Measurements from ENCODE around the gene NR1I2. TPM values are rescaled to one million over a fixed set of nuclear protein-coding genes. Genes with fewer than 3 reads are reported as not detected.

The NR1I2 gene
- polyA plus RNA-seq, 2 of the 4 experiments (the other 2 are of a cell fraction): not detected

DNA sequence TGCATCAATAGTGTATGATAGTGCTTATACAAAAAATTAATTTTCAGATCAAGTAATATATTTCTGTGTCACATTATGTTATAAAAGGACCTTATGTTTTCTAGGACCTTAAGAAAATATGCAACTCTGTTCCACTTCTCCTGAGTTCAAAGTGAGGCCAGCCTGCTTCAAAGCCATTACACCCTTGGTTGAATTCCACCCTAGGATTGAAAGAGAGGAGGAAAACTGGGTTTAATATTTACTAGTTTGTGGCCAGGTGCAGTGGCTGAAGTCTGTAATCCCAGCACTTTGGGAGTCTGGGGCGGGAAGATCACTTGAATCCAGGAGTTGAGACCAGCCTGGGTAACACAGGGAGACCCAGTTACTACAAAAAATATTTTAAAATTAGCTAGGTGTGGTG is 32.9 kb upstream of the NR1I2 start (continued):
- TF ChIP-seq, protein P1, sequence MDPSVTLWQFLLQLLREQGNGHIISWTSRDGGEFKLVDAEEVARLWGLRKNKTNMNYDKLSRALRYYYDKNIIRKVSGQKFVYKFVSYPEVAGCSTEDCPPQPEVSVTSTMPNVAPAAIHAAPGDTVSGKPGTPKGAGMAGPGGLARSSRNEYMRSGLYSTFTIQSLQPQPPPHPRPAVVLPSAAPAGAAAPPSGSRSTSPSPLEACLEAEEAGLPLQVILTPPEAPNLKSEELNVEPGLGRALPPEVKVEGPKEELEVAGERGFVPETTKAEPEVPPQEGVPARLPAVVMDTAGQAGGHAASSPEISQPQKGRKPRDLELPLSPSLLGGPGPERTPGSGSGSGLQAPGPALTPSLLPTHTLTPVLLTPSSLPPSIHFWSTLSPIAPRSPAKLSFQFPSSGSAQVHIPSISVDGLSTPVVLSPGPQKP (IDR thresholded peaks at IDR 0.05; ENCODE audit: low read depth, low read length): no peak
- TF ChIP-seq, protein P2, sequence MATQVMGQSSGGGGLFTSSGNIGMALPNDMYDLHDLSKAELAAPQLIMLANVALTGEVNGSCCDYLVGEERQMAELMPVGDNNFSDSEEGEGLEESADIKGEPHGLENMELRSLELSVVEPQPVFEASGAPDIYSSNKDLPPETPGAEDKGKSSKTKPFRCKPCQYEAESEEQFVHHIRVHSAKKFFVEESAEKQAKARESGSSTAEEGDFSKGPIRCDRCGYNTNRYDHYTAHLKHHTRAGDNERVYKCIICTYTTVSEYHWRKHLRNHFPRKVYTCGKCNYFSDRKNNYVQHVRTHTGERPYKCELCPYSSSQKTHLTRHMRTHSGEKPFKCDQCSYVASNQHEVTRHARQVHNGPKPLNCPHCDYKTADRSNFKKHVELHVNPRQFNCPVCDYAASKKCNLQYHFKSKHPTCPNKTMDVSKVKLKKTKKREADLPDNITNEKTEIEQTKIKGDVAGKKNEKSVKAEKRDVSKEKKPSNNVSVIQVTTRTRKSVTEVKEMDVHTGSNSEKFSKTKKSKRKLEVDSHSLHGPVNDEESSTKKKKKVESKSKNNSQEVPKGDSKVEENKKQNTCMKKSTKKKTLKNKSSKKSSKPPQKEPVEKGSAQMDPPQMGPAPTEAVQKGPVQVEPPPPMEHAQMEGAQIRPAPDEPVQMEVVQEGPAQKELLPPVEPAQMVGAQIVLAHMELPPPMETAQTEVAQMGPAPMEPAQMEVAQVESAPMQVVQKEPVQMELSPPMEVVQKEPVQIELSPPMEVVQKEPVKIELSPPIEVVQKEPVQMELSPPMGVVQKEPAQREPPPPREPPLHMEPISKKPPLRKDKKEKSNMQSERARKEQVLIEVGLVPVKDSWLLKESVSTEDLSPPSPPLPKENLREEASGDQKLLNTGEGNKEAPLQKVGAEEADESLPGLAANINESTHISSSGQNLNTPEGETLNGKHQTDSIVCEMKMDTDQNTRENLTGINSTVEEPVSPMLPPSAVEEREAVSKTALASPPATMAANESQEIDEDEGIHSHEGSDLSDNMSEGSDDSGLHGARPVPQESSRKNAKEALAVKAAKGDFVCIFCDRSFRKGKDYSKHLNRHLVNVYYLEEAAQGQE (IDR thresholded peaks at IDR 0.05): no peak
- TF ChIP-seq TP53 (CRISPR knock-in tag; IDR thresholded peaks at IDR 0.05) (no peak), JUN (IDR thresholded peaks at IDR 0.05) (no peak), SMC3 (IDR thresholded peaks at IDR 0.05) (no peak), RAD21 (conservative IDR thresholded peaks at IDR 0.05 in 1 of 2, IDR thresholded peaks at IDR 0.05 in 1 of 2) (no peak), EHMT2 (IDR thresholded peaks at IDR 0.05; ENCODE audit: low read depth) (no peak), NR3C1 (IDR thresholded peaks at IDR 0.05) (no peak)

DNA sequence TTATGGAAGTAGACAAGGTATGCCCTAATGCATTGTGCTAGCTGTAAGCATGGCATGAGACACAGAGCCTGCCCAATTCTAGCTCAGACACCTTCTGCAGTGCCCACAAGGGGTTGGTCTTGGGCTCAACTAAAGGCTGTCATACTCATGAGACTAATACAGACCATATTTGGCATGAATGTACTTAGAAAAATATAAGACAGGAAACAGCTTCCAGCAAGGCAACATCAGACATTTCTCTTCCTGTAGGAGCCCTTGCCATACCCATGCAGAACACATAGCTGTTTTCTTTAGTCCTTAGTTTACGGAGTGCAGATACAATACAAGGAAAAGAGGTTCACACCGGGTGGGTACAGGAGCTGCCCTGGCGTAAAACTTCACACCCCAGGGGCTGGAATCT is 30.5 kb upstream of the NR1I2 start:
- TF ChIP-seq POLR2AphosphoS2 (conservative IDR thresholded peaks at IDR 0.05; ENCODE audit: low read length) (no peak), RAD21 (conservative IDR thresholded peaks at IDR 0.05 in 1 of 2, IDR thresholded peaks at IDR 0.05 in 1 of 2) (no peak), FOSL2 (IDR thresholded peaks at IDR 0.05) (no peak), FOSL2 (CRISPR knock-in tag; IDR thresholded peaks at IDR 0.05) (no peak), CEBPB (IDR thresholded peaks at IDR 0.05) (no peak), TP53 (CRISPR knock-in tag; IDR thresholded peaks at IDR 0.05) (no peak), SREBF2 (IDR thresholded peaks at IDR 0.05) (no peak), POLR2A (IDR thresholded peaks at IDR 0.05; ENCODE audit: low read length) (no peak), HEYL (CRISPR knock-in tag; IDR thresholded peaks at IDR 0.05) (no peak), KDM1A (IDR thresholded peaks at IDR 0.05; ENCODE audit: low read depth) (no peak), ZSCAN20 (CRISPR knock-in tag; IDR thresholded peaks at IDR 0.05) (no peak), RNF2 (IDR thresholded peaks at IDR 0.05; ENCODE audit: borderline replicate concordance, low read depth) (no peak), TFCP2L1 (CRISPR knock-in tag; IDR thresholded peaks at IDR 0.05) (no peak), GATA3 (IDR thresholded peaks at IDR 0.05; ENCODE audit: borderline replicate concordance) (no peak), SMC3 (IDR thresholded peaks at IDR 0.05) (no peak), CHD2 (IDR thresholded peaks at IDR 0.05; ENCODE audit: low read length, partially characterized antibody) (no peak), FOSB (CRISPR knock-in tag; IDR thresholded peaks at IDR 0.05) (no peak), HOXB5 (CRISPR knock-in tag; IDR thresholded peaks at IDR 0.05) (no peak), ESRRA (IDR thresholded peaks at IDR 0.05; ENCODE audit: borderline replicate concordance, low read length) (no peak)
- TF ChIP-seq, protein P3, sequence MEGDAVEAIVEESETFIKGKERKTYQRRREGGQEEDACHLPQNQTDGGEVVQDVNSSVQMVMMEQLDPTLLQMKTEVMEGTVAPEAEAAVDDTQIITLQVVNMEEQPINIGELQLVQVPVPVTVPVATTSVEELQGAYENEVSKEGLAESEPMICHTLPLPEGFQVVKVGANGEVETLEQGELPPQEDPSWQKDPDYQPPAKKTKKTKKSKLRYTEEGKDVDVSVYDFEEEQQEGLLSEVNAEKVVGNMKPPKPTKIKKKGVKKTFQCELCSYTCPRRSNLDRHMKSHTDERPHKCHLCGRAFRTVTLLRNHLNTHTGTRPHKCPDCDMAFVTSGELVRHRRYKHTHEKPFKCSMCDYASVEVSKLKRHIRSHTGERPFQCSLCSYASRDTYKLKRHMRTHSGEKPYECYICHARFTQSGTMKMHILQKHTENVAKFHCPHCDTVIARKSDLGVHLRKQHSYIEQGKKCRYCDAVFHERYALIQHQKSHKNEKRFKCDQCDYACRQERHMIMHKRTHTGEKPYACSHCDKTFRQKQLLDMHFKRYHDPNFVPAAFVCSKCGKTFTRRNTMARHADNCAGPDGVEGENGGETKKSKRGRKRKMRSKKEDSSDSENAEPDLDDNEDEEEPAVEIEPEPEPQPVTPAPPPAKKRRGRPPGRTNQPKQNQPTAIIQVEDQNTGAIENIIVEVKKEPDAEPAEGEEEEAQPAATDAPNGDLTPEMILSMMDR (IDR thresholded peaks at IDR 0.05): no peak
- Histone ChIP-seq H3K4me3 (no peak overlapping the region), H3K9me3 (peaks cover 23% of the 10 kb centered on the region), H3K4me1 (no peaks in the 10 kb centered on the region), H3K27ac (no peak overlapping the region), H3K4me2 (no peak overlapping the region)
- whole genome bisulfite sequencing (ENCODE audit: missing lambda C conversion rate): 55% methylated on average over 3 of the region's 3 CpGs
- ChIA-PET CTCF (no interaction called here), POLR2A (no interaction called here)
- ATAC-seq (0 out of 6 replicates have a peak, but pooled peaks of 1 of the 2 experiments have one; percentile 19), DNase-seq (ENCODE audit: low read depth in 1 of 2, low spot score in 1 of 2) (no peak), FAIRE-seq (no peak)

All from A549 (cell line).